Hepatocyte (in vitro differentiated cells): ENCODE data around the gene ACKR3. TPM values are rescaled to one million over a fixed set of nuclear protein-coding genes. Genes with fewer than 3 reads are reported as not detected.

Experiments
- DNase-seq: peaks from one replicate; pipeline ENCODE4 v3.0.0-alpha.2; 2016; ENCODE audit warnings: low spot score
- H2AFZ ChIP-seq: fragments of 200-600 bp; sonication (generic); 2 replicates; pipeline ENCODE4 v1.6.0; 2016; ENCODE audit warnings: antibody characterized with exemption, mild to moderate bottlenecking
- H3K27ac ChIP-seq: fragments of 200-600 bp; sonication (generic); 2 replicates; pipeline ENCODE4 v1.5.1; 2016; ENCODE audit warnings: mild to moderate bottlenecking
- H3K27me3 ChIP-seq: fragments of 200-600 bp; sonication (generic); 2 replicates; pipeline ENCODE4 v1.6.1; 2016
- H3K36me3 ChIP-seq: fragments of 200-600 bp; sonication (generic); replicated peaks from 2 replicates; pipeline ENCODE4 v1.5.1; 2016; ENCODE audit warnings: low read depth; ENCODE audit not compliant: insufficient read depth
- H3K4me1 ChIP-seq: fragments of 200-600 bp; sonication (generic); 2 replicates; pipeline ENCODE4 v1.5.1; 2016; ENCODE audit warnings: mild to moderate bottlenecking, moderate library complexity; ENCODE audit not compliant: insufficient read depth
- H3K4me2 ChIP-seq: fragments of 200-600 bp; sonication (generic); 2 replicates; pipeline ENCODE4 v1.6.0; 2016
- H3K4me3 ChIP-seq: fragments of 200-600 bp; sonication (generic); 2 replicates; pipeline ENCODE4 v1.5.1; 2016; ENCODE audit warnings: mild to moderate bottlenecking
- H3K79me2 ChIP-seq: fragments of 200-600 bp; sonication (generic); 2 replicates; pipeline ENCODE4 v1.6.0; 2017; ENCODE audit warnings: mild to moderate bottlenecking
- H3K9me2 ChIP-seq: fragments of 200-600 bp; sonication (generic); replicated peaks from 2 replicates; pipeline ENCODE4 v1.6.0; 2017; ENCODE audit warnings: mild to moderate bottlenecking; ENCODE audit not compliant: insufficient read depth
- H3K9me3 ChIP-seq: fragments of 200-600 bp; sonication (generic); 2 replicates; pipeline ENCODE4 v1.5.1; 2016; ENCODE audit warnings: low read depth, mild to moderate bottlenecking
- H4K20me1 ChIP-seq: fragments of 200-600 bp; sonication (generic); 2 replicates; pipeline ENCODE4 v1.6.0; 2016; ENCODE audit warnings: mild to moderate bottlenecking; ENCODE audit not compliant: insufficient read depth, poor library complexity, severe bottlenecking
- CTCF ChIP-seq: fragments of 200-600 bp; sonication (generic); IDR thresholded peaks from 2 replicates; pipeline ENCODE4 v1.5.1; 2016; ENCODE audit warnings: antibody characterized with exemption, mild to moderate bottlenecking; ENCODE audit not compliant: poor library complexity
- EZH2 ChIP-seq: fragments of 200-600 bp; sonication (generic); IDR thresholded peaks from 2 replicates; pipeline ENCODE4 v1.6.1; 2016; ENCODE audit warnings: antibody characterized with exemption, mild to moderate bottlenecking, borderline replicate concordance
- EZH2phosphoT487 ChIP-seq: fragments of 200-600 bp; sonication (generic); IDR thresholded peaks from one replicate; pipeline ENCODE4 v1.6.1; 2018; ENCODE audit warnings: antibody characterized with exemption, mild to moderate bottlenecking, low read depth, moderate library complexity; ENCODE audit not compliant: unreplicated experiment, severe bottlenecking
- WGBS: methylation state at CpG from one replicate; pipeline ENCODE4 v1.1.6; 2016; ENCODE audit warnings: low lambda C conversion rate; ENCODE audit errors: missing lambda C conversion rate; 5-methylcytosine and 5-hydroxymethylcytosine counted together
- polyA plus RNA-seq: library from polyadenylated mRNA; unstranded; fragments of >200 nt; fragmentation: Nextera tagmentation; extraction: Ambion mirVana; gene quantifications from 2 replicates; pipeline ENCODE4 v1.2.1, GENCODE V29; 2016
- total RNA-seq: library from RNA; depleted of rRNA; stranded (reverse); fragments of >200 nt; gene quantifications from 2 replicates; pipeline ENCODE4 v1.2.3, GENCODE V29; 2014

Gene ACKR3
- total and polyA plus RNA-seq, 2 experiments from 2014 or later = 49.5 to 58.9 TPM

- no peaks in the 10 kb centered on the region for H3K9me2 ChIP-seq
- peaks cover 8% of the 10 kb centered on the region for H3K79me2 ChIP-seq
- H3K27me3 ChIP-seq = no peaks in the 10 kb centered on the region
- no peak overlapping the region for H3K4me2 ChIP-seq
- TF ChIP-seq EZH2 (no peak), EZH2phosphoT487 (no peak), CTCF (no peak)
- H3K27ac ChIP-seq = peak overlapping the region; percentile 35
- no peak overlapping the region for H2AFZ ChIP-seq
- H3K4me1 ChIP-seq = peaks cover 19% of the 10 kb centered on the region
- H4K20me1 ChIP-seq = no peaks in the 10 kb centered on the region
- WGBS = 92% methylated on average over 17 of the region's 17 CpGs
- no peak for DNase-seq
- no peaks in the 10 kb centered on the region for H3K36me3 ChIP-seq
- H3K4me3 ChIP-seq = no peak overlapping the region
- peaks cover 5% of the 10 kb centered on the region for H3K9me3 ChIP-seq
These were observed 3.7 kb upstream of the ACKR3 start for GRCh38 chr2:236565879-236566402.

GRCh38 chr2:236566596-236566995 lies 3.0 kb upstream of the ACKR3 start:
- Histone ChIP-seq H3K4me3 (no peak overlapping the region), H3K9me3 (peaks cover 5% of the 10 kb centered on the region), H3K36me3 (no peaks in the 10 kb centered on the region), H3K79me2 (peaks cover 14% of the 10 kb centered on the region), H3K9me2 (no peaks in the 10 kb centered on the region), H3K4me2 (peak overlapping the region; percentile 85), H2AFZ (no peak overlapping the region), H3K27ac (no peak overlapping the region), H3K27me3 (no peaks in the 10 kb centered on the region), H3K4me1 (peaks cover 19% of the 10 kb centered on the region), H4K20me1 (no peaks in the 10 kb centered on the region)
- no peak for DNase-seq
- 91% methylated on average over 6 of the region's 6 CpGs for WGBS
- TF ChIP-seq CTCF (no peak), EZH2 (no peak)

DNA sequence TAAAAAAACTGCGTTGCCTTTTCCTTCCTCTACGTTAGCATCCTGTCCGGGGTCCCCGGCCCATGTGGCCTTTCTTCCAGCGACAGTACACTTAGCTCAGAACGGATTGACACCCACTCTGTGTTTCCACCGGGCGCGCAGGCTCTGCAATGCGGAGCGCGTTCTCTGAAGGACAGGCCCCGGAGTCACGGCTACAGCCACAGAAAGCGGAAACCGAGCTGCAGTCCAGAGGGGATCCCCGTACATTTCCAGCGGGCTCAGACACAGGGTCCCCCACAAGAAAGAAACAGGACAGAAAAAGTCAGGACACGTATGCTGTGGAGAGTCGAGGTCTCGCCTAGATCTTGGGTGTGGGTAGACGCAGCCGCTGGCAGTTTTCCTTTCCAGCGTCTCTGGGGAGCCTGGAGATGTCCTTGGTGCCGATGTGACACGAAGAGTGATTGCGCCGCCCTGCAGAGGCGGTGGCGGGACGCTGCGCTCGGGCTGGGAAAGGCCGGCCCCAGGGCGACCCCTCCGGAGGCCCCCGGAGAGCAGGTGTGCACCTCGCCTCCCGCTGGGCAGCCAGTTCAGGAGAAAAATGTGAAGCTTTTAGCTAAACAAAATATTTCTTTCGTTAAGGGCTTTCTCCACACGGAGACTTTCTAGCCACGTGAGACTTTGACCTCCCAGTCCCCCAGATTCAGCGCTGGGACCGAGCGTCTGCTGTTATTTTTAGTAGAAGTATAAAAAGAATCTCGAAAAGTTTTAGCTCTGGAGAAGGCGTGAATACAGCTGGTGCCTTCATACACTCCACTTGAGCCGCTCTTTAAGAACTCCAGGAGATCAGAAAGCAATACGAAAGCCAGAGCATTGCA lies 1.3 kb upstream of the ACKR3 start:
- Histone ChIP-seq H3K4me3 (peak overlapping the region; percentile 30), H4K20me1 (peaks cover 8% of the 10 kb centered on the region), H3K4me2 (peak overlapping the region; percentile 85), H3K4me1 (peaks cover 35% of the 10 kb centered on the region), H3K27ac (peak overlapping the region; percentile 91), H2AFZ (peak overlapping the region; percentile 58), H3K27me3 (no peaks in the 10 kb centered on the region), H3K9me3 (no peaks in the 10 kb centered on the region), H3K9me2 (no peaks in the 10 kb centered on the region), H3K79me2 (peaks cover 31% of the 10 kb centered on the region), H3K36me3 (no peaks in the 10 kb centered on the region)
- peak; percentile 78 for DNase-seq
- no peak for TF ChIP-seq EZH2phosphoT487
- TF ChIP-seq EZH2 = no peak
- TF ChIP-seq CTCF = no peak
- 5% methylated on average over 46 of the region's 49 CpGs for WGBS
